Neural progenitor cell (in vitro differentiated cells): ENCODE results near the gene FRAS1. TPM values are rescaled to one million over a fixed set of nuclear protein-coding genes. Genes with fewer than 3 reads are reported as not detected.

ENCODE experiments used
- DNase-seq: peaks from one replicate; pipeline ENCODE4 v3.0.0-alpha.2; 2016; ENCODE audit warnings: low spot score
- H2AFZ ChIP-seq: fragments of 200-600 bp; sonication (generic); replicated peaks from 2 replicates; pipeline ENCODE4 v1.6.1; 2016; ENCODE audit warnings: antibody characterized with exemption
- H3F3A ChIP-seq: fragments of 200-600 bp; sonication (generic); 2 replicates; pipeline ENCODE4 v1.6.1; 2016; ENCODE audit warnings: antibody characterized with exemption, low read depth
- H3K27ac ChIP-seq: fragments of 200-600 bp; sonication (generic); 2 replicates; pipeline ENCODE4 v1.5.1; 2016; ENCODE audit warnings: mild to moderate bottlenecking
- H3K27me3 ChIP-seq: fragments of 200-600 bp; sonication (generic); 2 replicates; pipeline ENCODE4 v1.6.1; 2016; ENCODE audit warnings: mild to moderate bottlenecking, moderate library complexity
- H3K36me3 ChIP-seq: fragments of 200-600 bp; sonication (generic); 2 replicates; pipeline ENCODE4 v1.5.1; 2016
- H3K4me1 ChIP-seq: fragments of 200-600 bp; sonication (generic); 2 replicates; pipeline ENCODE4 v1.6.1; 2016; ENCODE audit warnings: mixed run types
- H3K4me2 ChIP-seq: fragments of 200-600 bp; sonication (generic); 2 replicates; pipeline ENCODE4 v1.6.1; 2016
- H3K4me3 ChIP-seq: fragments of 200-600 bp; sonication (generic); 2 replicates; pipeline ENCODE4 v1.5.1; 2016
- H3K79me2 ChIP-seq: fragments of 200-600 bp; sonication (generic); 2 replicates; pipeline ENCODE4 v1.6.1; 2016; ENCODE audit warnings: low read depth
- H3K9ac ChIP-seq: fragments of 200-600 bp; sonication (generic); 2 replicates; pipeline ENCODE4 v1.6.1; 2016
- H3K9me3 ChIP-seq: fragments of 200-600 bp; sonication (generic); 2 replicates; pipeline ENCODE4 v1.5.1; 2016; ENCODE audit warnings: low read depth
- H4K20me1 ChIP-seq: fragments of 200-600 bp; sonication (generic); 2 replicates; pipeline ENCODE4 v1.6.1; 2016; ENCODE audit warnings: low read depth
- H3K27ac Mint-ChIP-seq: 3 replicates; pipeline ENCODE4 v1.8.0; 2021; ENCODE audit warnings: mixed read lengths
- H3K27me3 Mint-ChIP-seq: 2 replicates; pipeline ENCODE4 v1.8.0; 2022; ENCODE audit warnings: low read depth, mild to moderate bottlenecking, inconsistent platforms, moderate library complexity, mixed read lengths; ENCODE audit not compliant: insufficient read depth
- H3K36me3 Mint-ChIP-seq: 3 replicates; pipeline ENCODE4 v1.8.0; 2021; ENCODE audit warnings: mixed read lengths
- H3K4me1 Mint-ChIP-seq: 3 replicates; pipeline ENCODE4 v1.8.0; 2021; ENCODE audit warnings: mixed read lengths
- H3K4me3 Mint-ChIP-seq: 3 replicates; pipeline ENCODE4 v1.8.0; 2021; ENCODE audit warnings: mild to moderate bottlenecking, moderate library complexity, mixed read lengths
- H3K9me3 Mint-ChIP-seq: 3 replicates; pipeline ENCODE4 v1.8.0; 2020; ENCODE audit warnings: mixed read lengths
- CTCF ChIP-seq: fragments of 200-600 bp; sonication (generic); IDR thresholded peaks from 2 replicates; pipeline ENCODE4 v1.5.1; 2017; ENCODE audit warnings: antibody characterized with exemption, mild to moderate bottlenecking
- EZH2 ChIP-seq: fragments of 200-600 bp; sonication (generic); IDR thresholded peaks from 2 replicates; pipeline ENCODE4 v1.6.1; 2017; ENCODE audit warnings: antibody characterized with exemption, mild to moderate bottlenecking, moderate library complexity
- EZH2phosphoT487 ChIP-seq: fragments of 200-600 bp; sonication (generic); IDR thresholded peaks from 2 replicates; pipeline ENCODE4 v1.6.1; 2017; ENCODE audit warnings: antibody characterized with exemption
- total RNA-seq: library from RNA; depleted of rRNA; stranded (reverse); fragments of >200 nt; gene quantifications from 2 replicates; pipeline ENCODE4 v1.2.3, GENCODE V29; 2015; ENCODE audit warnings: low replicate concordance

FRAS1 gene
- total RNA-seq, 1 donor from 2014 or later = 21.3 TPM

- Histone ChIP-seq H3K9ac (no peak overlapping the region), H3K27me3 (no peaks in the 10 kb centered on the region), H3K79me2 (no peaks in the 10 kb centered on the region), H3K4me1 (peaks cover 18% of the 10 kb centered on the region), H3K9me3 (no peaks in the 10 kb centered on the region), H3K27ac (no peak overlapping the region), H3F3A (peaks cover 6% of the 10 kb centered on the region), H4K20me1 (no peaks in the 10 kb centered on the region), H3K4me2 (no peak overlapping the region), H3K36me3 (no peaks in the 10 kb centered on the region), H3K4me3 (no peak overlapping the region), H2AFZ (no peak overlapping the region)
- TF ChIP-seq CTCF = no peak
- TF ChIP-seq EZH2phosphoT487 = no peak
- no peak for TF ChIP-seq EZH2
- Mint-ChIP-seq H3K36me3 (peaks cover 5% of the 10 kb centered on the region), H3K27me3 (no peaks in the 10 kb centered on the region), H3K9me3 (no peaks in the 10 kb centered on the region), H3K27ac (no peak overlapping the region), H3K4me3 (no peak overlapping the region), H3K4me1 (peaks cover 2% of the 10 kb centered on the region)
- DNase-seq = no peak
Observed at GRCh38 chr4:78292856-78293255, 235.7 kb downstream of the FRAS1 start.

GRCh38 chr4:78293348-78293747 lies 236.2 kb downstream of the FRAS1 start:
- peaks cover 1% of the 10 kb centered on the region for H3K36me3 Mint-ChIP-seq
- no peak overlapping the region for H3K4me3 Mint-ChIP-seq
- peaks cover 6% of the 10 kb centered on the region for H3F3A ChIP-seq
- no peak overlapping the region for H3K9ac ChIP-seq
- H3K79me2 ChIP-seq = no peaks in the 10 kb centered on the region
- no peak overlapping the region for H3K4me3 ChIP-seq
- H2AFZ ChIP-seq = no peak overlapping the region
- no peaks in the 10 kb centered on the region for H3K36me3 ChIP-seq
- no peak overlapping the region for H3K27ac ChIP-seq
- no peaks in the 10 kb centered on the region for H3K9me3 ChIP-seq
- DNase-seq = no peak
- no peaks in the 10 kb centered on the region for H3K27me3 ChIP-seq
- no peaks in the 10 kb centered on the region for H3K9me3 Mint-ChIP-seq
- TF ChIP-seq EZH2 (no peak), EZH2phosphoT487 (no peak), CTCF (no peak)
- no peak overlapping the region for H3K4me2 ChIP-seq
- H3K27me3 Mint-ChIP-seq = no peaks in the 10 kb centered on the region
- no peaks in the 10 kb centered on the region for H4K20me1 ChIP-seq
- no peak overlapping the region for H3K27ac Mint-ChIP-seq
- H3K4me1 Mint-ChIP-seq = peaks cover under 1% of the 10 kb centered on the region
- H3K4me1 ChIP-seq = peaks cover 18% of the 10 kb centered on the region

- H3K79me2 ChIP-seq = no peaks in the 10 kb centered on the region
- no peak overlapping the region for H3K4me3 ChIP-seq
- H3K4me1 ChIP-seq = peaks cover 18% of the 10 kb centered on the region
- H3K9ac ChIP-seq = no peak overlapping the region
- H3K36me3 Mint-ChIP-seq = no peaks in the 10 kb centered on the region
- H3F3A ChIP-seq = peaks cover 6% of the 10 kb centered on the region
- H3K27me3 Mint-ChIP-seq = no peaks in the 10 kb centered on the region
- no peaks in the 10 kb centered on the region for H3K9me3 ChIP-seq
- DNase-seq = peak; percentile 35
- no peak overlapping the region for H2AFZ ChIP-seq
- H3K27ac Mint-ChIP-seq = peak overlapping the region; percentile 52
- H3K27ac ChIP-seq = no peak overlapping the region
- TF ChIP-seq EZH2 = no peak
- TF ChIP-seq CTCF = no peak
- no peak for TF ChIP-seq EZH2phosphoT487
- H3K27me3 ChIP-seq = no peaks in the 10 kb centered on the region
- no peaks in the 10 kb centered on the region for H4K20me1 ChIP-seq
- H3K36me3 ChIP-seq = no peaks in the 10 kb centered on the region
- no peaks in the 10 kb centered on the region for H3K9me3 Mint-ChIP-seq
- no peaks in the 10 kb centered on the region for H3K4me1 Mint-ChIP-seq
- H3K4me2 ChIP-seq = peak overlapping the region; percentile 21
- no peak overlapping the region for H3K4me3 Mint-ChIP-seq
Observed at GRCh38 chr4:78293821-78294301, 236.7 kb downstream of the FRAS1 start.
